ENCODE measurements around the gene YRDC.

The YRDC gene, protein sequence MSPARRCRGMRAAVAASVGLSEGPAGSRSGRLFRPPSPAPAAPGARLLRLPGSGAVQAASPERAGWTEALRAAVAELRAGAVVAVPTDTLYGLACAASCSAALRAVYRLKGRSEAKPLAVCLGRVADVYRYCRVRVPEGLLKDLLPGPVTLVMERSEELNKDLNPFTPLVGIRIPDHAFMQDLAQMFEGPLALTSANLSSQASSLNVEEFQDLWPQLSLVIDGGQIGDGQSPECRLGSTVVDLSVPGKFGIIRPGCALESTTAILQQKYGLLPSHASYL

DNA sequence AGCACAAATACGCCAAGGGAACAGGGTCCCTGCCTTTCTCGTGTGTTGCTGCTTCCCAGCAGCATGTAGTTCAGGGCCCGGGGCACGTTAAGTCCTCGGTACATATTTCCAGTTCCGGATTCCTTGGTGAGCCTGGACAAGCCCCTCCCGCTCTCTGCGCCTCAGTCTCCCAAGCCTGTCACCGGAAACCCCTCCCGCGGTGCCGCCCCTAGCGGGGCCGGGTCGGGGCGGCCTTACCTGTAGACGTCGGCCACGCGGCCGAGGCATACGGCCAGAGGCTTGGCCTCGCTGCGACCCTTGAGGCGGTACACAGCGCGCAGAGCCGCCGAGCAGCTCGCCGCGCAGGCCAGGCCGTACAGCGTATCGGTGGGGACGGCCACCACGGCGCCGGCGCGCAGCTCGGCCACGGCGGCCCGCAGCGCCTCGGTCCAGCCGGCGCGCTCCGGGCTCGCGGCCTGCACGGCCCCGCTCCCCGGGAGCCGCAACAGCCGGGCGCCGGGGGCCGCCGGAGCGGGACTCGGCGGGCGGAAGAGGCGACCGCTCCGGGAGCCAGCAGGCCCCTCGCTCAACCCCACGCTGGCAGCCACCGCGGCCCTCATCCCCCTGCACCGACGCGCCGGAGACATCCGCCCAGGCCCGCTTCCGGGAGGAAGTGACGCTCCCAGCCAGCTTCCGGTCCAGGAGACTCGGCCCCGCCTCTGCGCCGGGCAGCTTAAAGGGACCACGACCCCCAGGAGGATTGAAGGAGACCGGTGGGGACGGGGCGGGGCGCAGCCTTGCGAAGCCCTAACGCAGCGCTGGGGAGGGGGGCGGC lies at the start of gene YRDC, which contains the start of gene C1orf122:
Gene YRDC (minus strand): TSS at position 654 of the 814 bp plus-strand sequence. CDS start 28 bp downstream, at position 626.
Gene C1orf122 (plus strand): TSS at position 236 of the 814 bp plus-strand sequence. CDS start 615 bp downstream, outside the sequence.
- peak; percentile 98 for DNase-seq (ENCODE audit: low spot score)

DNA sequence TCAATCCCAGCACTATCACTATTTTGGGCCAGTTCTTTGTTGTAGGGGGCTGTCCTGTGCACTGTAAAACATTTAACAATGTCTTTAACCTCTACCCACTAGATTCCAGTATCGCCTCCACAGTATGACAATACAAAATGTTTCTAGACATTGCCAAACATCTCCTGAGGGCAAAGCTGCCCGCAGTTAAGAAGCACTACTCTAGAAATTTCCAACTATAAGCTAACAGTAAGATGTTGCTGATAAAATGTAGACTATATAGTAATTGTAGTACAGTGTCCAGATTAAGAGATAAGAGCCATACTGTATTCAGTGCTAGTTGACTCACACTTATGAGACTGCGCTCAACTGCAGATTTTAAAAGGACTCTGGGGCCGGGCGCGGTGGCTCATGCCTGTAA lies 46.4 kb upstream of the YRDC start:
- no peak for DNase-seq (ENCODE audit: low spot score)

DNA sequence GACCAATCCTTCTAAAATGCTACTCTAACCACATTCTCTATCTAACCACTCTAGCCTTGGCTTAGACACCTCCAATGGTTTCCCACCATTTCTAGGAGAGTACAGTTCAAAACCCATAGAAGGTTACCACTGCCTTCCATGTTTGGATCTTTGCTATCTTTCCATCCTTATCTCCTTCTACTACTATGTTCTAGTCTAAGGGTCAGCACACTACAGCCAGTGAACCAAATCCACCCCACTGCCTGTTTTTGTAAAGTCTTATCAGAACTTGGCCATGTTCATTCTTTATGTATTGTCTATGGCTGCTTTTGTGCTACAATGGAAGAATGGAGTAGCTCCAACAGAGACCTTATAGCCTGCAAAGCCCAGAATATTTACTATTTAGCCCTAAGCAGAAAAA lies 45.1 kb upstream of the YRDC start:
- DNase-seq (ENCODE audit: low spot score) = no peak

DNA sequence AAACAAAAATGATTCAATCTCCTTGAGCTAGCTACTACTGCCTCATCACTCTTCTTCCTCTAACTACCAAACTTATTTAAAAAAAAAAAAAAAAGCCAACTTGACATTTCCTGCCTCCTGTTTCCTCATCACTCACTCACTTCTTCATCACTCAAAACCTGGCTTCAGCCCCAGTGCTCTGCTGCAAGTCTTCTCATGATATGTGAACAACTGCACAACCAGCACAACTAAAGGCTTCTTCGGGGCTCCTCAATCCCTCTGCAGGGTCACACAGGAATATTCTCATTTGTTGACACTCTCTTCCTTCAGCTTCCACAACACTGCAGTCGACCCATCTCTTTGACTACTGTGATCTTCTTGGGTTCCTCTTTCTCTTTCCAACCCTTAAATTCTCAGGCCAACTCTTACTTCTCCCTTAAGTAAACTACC lies 43.8 kb upstream of the YRDC start:
- DNase-seq (ENCODE audit: low spot score) = no peak

DNA sequence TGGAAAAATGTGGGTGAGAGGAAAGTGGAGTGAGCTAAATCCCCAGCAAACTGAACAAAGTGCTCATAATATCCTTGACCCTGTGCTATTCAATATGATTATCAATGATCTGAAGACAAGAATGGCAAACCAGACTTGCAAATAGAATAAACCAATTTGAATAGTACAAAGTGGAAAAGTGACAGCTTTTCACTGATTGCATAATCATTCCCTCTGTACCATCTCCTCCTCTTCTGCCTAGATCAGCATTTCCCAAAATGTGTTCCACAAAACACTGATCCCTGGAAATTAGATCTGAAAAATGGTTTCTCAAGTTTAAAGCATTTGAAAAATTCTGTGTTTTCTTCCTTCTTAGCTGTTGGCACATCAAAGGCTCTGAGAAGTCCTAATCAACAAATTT lies 43.3 kb upstream of the YRDC start:
- no peak for DNase-seq (ENCODE audit: low spot score)

DNA sequence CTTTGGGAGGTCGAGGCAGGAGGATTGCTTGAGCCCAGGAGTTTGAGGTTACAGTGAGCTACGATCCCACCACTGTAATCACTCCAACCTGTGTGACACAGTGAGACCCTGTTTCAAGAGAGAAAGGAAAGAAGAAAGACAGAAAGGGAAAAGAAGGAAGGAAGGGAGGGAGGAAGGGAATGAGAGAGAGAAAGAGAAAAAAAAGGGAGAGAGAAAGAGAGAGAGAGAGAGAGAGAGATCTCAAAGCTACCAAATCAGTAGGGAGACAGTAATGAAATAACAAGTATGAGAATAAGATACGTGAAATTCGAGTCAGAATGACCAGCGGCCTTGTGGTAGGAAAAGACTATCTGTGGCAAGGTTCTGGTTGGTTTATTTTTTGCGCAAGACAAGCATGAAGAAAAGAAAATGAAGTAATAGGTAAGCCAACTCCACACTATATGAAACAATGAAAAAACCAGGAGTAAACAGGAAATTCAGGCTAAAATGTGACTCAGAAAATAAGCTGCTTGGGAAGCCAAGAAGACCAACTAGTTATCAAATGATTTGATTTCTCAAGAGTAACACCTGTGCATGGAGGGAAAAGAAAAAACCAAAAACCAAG lies 42.4 kb upstream of the YRDC start:
- no peak for DNase-seq (ENCODE audit: low spot score)

DNA sequence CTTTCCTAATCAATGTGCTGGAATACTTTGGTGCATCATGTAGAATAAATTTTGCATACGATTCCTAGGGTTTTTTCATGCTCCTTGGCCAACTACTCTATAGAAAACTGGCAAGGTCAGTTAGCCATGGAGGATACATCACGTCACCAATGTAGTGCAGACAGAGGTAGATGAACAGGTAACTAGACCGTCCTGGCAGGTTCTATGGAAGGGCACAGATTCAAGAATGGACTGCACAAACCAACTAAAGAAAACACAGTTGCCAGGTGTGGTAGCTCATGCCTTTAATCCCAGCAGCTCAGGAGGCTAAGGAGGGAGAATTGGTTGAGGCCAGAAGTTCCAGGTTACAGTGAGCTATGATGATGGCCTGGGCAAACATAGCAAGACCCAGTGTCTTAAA lies 41.5 kb upstream of the YRDC start:
- DNase-seq (ENCODE audit: low spot score) = no peak

DNA sequence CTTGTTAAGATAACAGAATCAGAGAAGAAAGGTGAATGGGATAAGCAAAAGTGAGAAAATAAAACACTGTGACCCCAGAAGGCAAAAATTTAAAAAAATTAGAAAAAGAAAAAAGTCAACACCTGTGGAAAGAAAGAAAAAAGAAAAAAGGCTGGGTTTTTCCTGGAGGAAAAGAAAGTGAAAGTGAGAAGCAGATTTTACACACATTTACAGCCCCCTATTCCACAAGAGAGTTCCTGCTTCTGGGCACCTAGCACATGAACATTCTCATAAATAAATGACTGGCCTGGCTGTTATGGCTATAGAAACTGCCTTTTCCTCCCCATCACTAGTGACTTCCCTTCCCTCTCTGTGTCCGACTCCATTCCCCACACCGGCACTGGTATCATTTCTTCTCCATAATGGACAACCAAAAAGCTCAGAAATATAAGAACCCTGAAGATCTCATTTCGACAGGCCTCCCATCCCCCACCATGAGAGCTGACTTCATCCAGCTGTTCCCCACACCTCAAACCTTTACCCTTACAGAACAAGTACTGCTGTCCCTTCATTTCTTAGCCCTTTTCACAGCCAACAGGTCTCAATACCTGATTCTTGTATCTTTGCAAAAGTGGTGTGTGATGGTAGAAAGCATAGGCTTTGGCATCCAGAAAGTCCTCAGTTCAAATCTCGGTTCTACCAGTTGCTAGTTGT lies 38.8 kb upstream of the YRDC start:
- no peak for DNase-seq (ENCODE audit: low spot score)

DNA sequence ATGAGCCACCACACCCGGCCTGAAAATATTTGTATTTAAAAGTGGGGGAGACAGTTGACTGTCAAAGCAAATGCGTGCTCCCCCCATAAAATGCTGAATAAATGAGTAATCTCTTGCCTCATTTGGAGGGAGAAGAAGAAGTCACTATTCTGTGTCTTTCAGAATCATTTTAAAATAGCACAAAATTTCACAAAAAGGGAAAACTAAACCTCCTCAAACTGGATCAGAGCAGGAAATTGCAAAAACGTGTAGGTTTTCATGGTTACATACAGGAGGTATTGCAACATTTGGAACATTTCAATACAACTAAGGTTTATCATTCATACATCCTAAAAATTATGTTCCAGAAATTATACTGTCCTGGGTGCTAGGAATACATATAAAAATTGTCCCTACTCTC lies 37.8 kb upstream of the YRDC start:
- DNase-seq (ENCODE audit: low spot score) = no peak

DNA sequence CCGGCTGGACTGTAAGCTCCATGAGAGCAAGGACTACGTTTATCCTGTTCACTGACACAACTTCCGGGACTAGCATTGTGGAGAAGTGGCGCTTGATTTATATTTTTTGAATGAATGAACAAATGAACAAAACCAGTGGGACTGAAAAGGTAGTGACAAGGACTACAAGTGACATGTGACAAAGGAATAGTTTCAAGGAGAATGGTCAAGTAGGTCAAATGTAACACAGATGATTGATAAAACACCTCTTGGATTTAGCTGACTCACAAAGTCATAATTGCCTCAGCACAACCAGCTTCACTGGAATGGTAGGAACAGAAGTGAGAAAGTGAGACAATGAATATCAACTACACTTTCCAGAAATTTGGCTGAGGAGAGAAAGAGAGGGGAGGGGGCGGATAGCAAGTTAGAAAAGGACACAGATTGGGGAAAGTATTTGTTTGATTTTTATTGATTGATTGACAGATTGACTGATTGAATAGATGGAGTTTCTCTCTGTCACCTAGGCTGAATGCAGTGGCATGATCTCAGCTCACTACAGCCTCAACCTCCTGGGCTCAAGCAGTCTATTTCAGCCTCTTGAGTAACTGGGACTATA lies 37.1 kb upstream of the YRDC start:
- DNase-seq (ENCODE audit: low spot score) = no peak

DNA sequence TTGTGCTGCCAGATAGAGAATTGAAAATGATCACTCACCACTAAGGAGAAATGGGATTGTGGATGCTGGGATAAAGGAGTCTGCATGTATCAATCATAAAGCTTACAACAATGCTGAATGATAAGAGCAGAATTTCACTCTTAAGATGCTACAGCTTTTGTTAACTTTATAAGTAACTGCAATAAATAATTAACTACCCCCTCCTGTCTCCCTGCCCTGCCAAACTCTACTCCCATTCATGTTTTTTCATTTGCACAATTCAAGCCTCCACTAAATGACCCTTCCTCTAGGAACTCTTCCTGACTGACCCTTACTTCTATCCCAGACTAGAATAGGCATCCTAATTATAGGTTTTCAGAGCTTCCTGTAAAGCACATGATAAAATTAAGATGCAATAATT lies 36.5 kb upstream of the YRDC start:
- no peak for DNase-seq (ENCODE audit: low spot score)

DNA sequence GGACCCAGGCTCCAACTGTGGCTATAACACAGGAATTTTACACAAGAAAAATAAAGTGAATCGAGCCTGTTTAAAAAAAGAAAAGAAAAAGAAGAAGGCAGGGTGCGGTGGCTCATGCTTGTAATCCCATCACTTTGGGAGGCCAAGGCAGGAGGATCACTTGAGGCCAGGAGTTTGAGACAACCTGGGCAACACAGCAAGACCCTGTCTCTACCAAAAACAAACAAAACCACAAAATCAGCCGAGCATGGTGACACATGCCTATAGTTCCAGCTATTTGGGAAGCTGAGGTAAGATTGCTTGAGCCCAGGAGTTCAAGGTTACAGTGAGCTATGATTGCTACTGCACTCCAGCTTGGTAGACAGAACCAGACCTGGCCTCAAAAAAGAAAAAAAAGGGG lies 33.6 kb upstream of the YRDC start:
- no peak for DNase-seq (ENCODE audit: low spot score)

DNA sequence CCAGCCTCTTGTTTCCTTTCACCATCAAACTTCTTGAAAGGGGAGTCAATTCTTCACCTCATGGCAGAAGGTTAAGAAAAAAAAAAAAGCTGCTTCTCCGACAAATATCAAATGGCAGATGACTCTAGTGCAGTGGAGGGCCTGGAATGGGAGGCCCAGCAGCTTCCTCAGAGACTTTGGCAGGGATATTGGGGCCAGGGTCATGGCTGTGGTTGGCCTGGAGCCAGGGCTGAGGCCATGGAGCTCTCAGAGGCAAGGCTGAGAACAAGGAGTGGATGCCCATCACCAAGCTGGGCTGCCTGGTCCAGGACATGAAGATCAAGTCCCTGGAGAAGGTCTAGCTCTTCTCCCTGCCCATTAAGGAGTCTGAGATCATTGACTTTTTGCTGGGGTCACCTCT lies 32.7 kb upstream of the YRDC start:
- no peak for DNase-seq (ENCODE audit: low spot score)

DNA sequence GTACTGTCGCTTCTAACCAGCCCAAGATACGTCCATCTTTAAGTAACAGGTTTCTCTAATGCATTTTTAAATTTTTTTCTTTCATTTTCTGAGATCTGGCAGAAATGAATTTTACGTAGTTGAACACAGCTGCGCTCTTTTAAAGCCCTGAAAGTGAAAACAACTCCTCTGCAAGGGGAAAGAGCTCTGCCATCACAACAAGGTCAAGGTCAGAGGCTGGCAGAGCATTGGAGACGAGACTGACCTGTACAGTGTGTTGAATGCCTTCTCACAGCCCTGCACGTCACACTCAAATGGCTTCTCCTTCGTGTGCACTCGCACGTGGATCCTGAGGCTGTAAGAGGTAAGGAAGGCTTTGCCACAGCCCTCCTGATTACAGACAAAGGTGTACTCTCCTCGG lies 31.7 kb upstream of the YRDC start:
- DNase-seq (ENCODE audit: low spot score) = no peak

DNA sequence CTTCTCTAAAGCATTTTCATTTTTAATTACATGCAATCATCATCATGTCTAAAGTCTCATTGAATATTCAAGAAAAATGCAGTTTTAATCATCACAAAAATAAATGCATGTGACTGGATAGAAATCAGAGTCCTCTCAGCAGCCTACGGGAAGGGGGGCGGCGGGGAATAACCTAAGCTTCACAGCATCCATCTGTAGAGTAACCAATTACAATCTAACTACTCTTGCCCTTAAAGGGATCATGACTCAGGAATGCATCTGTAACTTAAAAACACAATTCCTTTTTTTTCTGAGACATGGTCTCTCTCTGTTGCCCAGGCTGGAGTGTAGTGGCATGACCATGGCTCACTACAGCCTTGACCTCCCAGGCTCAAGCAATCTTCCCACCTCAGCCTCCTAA lies 28.8 kb upstream of the YRDC start:
- DNase-seq (ENCODE audit: low spot score) = no peak

DNA sequence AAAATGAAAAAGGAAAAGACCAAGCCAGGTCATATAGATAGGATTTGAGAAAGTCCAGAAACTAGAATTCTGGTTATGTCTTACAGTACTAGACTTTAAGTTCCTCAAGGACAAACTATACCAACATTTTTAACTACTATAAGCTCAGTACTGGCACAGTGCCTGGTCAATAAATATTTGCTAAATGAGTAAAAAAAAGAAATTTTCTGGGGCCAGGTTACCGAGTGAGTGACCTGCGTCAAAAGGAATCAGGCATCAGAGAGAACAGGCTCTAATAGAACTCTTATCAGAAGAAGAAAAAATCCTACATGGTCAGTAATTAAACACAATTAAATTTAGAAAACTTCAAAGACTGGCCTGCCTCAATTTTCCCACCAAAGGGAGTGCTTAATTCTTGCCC lies 23.8 kb upstream of the YRDC start:
- no peak for DNase-seq (ENCODE audit: low spot score)

DNA sequence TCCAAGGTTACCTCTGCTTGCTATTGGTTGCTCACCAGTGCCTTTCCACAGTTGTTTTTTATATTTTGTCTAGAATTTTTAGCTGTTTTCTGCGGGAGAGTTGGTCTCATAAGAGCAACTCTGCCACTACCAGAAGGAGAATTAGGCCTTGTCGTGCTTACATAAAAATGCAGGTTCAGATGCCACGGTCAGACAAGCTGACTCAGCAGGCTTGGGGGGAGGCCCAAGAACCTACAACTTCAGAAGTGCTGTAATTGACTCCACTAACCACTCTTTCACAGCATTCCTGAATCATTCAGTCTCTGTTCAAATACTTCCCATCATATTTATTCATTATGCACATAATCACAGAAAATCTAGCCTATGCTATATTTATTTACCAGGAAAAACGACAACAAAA lies 23.1 kb upstream of the YRDC start:
- DNase-seq (ENCODE audit: low spot score) = no peak

DNA sequence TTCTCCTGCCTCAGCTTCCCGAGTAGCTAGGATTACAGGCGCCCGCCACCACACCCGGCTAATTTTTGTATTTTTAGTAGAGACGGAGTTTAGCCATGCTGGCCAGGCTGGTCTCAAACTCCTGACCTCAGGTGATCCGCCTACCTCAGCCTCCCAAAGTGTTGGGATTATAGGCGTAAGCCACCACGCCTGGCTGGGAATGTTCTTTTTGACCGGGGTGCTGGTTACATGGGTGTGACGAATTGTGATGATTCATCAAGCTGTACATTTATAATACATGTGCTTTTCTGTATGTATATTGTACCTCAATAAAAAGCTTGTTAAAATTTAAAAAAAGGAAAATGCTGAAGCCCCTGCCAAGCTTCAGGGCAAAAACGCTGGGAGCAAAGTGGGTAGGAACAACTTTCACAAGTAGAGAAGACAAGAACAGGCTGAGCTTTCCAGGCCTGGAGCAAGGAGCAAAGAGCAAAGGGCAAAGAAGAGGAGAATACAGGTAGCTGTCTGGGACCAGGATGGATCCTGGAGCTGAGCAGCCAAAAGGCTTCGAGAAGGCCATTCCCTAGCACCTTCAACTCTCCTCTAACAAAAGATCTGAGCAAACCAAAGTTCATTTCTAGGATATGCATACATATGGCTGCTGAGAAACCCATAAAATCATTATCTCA lies 20.5 kb upstream of the YRDC start:
- DNase-seq (ENCODE audit: low spot score) = no peak

DNA sequence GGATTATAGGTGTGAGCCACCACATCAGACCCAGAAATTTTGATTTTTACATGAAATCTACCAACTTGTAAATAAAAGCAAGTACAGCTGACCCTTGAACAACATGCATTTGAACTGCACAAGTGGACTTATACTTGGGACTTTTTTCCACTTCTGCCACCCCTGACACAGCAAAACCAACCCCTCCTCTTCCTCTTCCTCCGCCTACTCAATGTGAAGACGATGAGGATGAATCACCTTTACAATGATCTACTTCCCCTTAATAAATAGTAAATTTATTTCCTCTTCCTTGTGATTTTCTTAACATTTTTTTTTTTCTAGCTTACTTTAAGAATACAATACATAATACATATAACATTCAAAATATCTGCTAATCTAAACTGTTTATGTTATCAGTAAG lies 17.5 kb upstream of the YRDC start:
- DNase-seq (ENCODE audit: low spot score) = no peak

DNA sequence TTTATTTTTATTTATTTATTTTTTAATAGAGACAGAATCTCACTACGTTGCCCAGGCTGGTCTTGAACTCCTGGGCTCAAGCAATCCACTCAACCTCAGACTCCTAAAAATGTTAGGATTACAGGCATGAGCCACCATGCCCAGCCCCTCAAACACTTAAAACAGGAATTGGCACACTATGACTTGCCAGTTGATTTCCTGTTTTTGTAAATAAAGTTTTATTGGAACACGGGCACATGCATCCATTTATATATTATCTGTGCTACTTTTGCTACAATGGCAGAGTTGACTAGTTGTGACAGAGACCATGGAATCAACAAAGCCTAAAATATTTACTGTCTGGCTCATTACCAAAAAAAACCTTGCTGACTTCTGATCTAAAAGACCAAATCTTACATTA lies 16.0 kb upstream of the YRDC start:
- DNase-seq (ENCODE audit: low spot score) = no peak
